GM20000 (cell line): ENCODE measurements around the gene ZNF304.

Experiments
- DNase-seq: peaks from one replicate; pipeline ENCODE4 v3.0.0; 2012; ENCODE audit warnings: low spot score
- TF ChIP-seq, protein P1 (sequence below): IDR thresholded peaks from 2 replicates; pipeline ENCODE4 v1.5.1; 2012; ENCODE audit warnings: mild to moderate bottlenecking, control low read depth; ENCODE audit errors: extremely low read depth, missing control alignments

ZNF304 gene

DNA sequence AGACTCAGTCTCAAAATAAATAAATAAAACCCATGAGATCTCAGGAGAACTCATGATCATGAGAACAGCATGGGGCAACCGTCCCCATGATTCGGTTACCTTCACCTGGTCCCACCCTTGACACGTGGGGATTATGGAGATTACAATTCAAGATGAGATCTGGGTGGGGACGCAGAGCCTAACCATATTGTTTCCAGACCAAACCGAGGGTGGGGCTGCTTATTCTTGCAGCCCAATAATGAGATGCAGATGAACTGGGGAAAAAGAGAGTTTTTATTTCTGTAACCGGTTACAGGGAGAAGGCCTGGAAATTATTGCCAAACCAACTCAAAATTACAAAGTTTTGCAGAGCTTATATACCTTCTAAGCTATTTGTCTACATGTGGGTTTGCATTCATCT is 25.1 kb downstream of the ZNF304 start:
- TF ChIP-seq, protein P1, sequence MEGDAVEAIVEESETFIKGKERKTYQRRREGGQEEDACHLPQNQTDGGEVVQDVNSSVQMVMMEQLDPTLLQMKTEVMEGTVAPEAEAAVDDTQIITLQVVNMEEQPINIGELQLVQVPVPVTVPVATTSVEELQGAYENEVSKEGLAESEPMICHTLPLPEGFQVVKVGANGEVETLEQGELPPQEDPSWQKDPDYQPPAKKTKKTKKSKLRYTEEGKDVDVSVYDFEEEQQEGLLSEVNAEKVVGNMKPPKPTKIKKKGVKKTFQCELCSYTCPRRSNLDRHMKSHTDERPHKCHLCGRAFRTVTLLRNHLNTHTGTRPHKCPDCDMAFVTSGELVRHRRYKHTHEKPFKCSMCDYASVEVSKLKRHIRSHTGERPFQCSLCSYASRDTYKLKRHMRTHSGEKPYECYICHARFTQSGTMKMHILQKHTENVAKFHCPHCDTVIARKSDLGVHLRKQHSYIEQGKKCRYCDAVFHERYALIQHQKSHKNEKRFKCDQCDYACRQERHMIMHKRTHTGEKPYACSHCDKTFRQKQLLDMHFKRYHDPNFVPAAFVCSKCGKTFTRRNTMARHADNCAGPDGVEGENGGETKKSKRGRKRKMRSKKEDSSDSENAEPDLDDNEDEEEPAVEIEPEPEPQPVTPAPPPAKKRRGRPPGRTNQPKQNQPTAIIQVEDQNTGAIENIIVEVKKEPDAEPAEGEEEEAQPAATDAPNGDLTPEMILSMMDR = no peak
- DNase-seq = no peak

DNA sequence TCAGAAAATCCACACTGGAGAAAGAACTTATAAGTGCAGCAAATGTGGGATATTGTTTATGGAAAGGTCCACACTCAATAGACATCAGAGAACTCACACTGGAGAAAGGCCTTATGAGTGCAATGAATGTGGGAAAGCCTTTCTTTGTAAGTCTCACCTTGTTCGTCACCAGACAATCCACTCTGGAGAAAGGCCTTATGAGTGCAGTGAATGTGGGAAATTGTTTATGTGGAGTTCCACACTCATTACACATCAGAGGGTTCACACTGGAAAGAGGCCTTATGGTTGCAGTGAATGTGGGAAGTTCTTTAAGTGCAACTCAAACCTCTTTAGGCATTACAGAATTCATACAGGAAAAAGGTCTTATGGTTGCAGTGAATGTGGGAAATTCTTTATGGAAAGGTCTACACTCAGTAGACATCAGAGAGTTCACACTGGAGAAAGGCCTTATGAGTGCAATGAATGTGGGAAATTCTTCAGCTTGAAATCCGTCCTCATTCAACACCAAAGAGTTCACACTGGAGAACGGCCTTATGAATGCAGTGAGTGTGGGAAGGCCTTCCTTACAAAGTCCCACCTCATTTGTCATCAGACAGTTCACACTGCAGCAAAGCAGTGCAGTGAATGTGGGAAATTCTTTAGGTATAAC is 26.6 kb downstream of the ZNF304 start:
- TF ChIP-seq, protein P1 = no peak
- DNase-seq = no peak

DNA sequence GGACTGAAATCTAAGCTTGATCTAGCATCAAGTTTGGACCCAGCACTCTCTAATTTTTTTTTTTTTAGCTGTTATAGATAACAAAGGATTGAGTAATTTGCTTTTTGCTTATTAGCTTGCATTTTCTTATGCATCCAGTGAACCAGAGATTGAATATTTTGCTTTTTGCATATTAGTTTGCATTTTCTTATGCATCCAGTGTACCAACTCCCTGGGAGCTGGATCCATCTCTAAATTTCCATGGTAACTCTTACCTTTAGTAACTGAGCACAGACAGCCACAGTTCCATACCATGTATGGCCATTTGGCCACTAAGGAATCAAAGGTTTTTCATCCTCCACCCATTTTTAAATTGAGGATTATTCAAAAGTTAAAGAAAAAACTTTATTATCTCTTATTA is 29.9 kb downstream of the ZNF304 start:
- TF ChIP-seq, protein P1 = no peak
- no peak for DNase-seq

DNA sequence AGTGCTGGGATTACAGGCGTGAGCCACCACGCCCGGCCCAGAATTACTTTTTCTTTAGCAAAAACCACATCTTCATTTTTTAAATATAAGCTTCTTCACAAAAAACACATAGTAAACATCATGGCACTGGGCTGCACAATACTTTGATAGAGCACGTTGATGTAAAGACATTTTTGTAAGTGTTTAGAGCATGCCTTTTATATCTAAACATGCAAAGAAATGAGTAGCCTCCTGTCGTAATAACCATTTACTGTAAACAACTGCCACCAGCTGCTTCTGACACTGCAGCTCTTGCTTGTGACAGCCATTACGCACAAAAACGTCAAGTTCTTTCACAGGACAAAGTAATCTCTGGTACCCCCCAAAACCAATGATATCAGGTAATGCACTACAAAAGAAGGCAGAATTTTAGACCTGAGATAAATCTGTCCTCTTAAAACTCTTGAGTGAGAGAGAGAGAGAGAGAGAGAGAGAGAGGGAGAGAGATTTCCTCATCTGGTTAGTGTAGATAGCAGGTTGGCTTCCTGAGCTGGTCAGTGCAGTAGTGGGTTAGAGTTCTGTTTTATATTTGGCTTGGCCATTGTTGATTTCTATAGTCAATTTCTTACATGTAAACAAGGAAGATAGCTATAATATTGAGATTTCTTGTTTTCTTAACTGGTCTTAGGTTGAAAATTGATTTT is 31.9 kb downstream of the ZNF304 start:
- TF ChIP-seq, protein P1 = no peak
- no peak for DNase-seq

DNA sequence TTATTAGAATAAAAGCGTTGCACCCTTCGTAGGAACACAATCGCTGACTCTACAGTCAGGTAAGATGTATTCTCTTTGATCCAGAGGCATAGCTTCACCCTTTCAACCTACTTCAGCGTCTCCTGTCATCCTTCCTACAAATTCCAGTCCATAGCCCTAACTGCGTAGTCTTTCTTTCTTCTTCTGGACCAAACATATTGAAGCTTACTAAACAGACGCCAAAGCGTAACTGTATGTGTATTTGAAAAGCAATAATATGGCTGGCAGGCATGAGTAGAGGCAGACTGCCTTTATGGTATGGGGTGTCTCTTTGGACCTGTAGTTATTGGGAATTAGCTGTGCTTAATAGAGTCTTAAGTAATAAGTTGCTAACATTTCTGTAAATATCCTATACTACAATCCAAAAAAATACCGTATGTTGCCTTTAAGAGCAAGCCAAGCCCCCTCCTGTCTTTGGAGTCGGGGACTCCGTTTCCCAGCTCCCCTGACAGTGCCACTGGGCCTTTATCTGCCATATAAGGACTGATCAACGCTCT is 38.2 kb downstream of the ZNF304 start:
- TF ChIP-seq, protein P1 = no peak

DNA sequence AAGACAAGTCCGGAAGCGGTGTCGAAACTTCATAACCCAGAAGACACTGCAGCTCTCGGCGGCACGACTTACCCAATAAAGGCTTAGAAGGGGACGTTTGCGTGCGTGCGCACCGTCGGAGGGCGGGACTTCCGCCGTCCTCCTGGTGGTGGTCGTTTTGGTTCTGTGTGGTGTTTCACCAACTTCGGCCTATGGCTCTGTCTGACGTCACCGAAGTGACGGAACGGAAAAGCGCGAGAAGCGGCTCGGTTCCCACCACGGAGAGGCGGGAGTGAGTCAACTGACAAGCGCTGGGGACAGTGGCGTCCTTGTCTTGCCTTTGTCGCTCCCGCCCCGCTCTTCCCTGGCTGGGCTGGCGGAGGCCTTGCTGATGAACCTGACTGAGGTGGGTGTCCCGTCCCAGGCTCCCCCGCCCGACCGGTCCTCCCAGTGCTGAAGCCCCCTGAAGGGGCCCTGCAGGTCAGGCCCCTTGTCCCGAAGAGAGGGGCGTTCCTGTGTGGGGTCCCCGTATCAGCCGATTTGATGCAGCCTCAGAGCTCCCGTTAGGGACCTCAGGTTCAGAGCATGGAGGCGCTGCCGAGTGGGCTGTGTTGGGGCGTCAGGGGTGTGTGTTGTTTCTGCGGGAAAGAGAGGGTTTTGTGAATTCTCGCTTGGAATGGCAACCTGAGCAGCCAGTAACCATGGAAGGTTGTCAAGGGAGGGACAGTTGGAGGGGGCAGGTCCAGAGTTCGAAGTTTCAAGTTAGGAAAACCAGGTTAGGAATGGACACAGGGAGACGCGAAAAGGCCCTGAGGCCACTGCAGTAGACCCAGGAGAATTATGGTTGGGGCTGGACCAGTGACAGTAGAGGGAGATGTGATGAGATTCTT is 38.9 kb downstream of the ZNF304 start, which contains the start of gene ZNF548:
ZNF548 (plus strand) TSS at position 125 of the 869 bp plus-strand sequence; CDS start at position 371, 246 bp downstream.
- peak; percentile 87 for DNase-seq
- TF ChIP-seq, protein P1 = no peak

More for the DNA sequence above, 38.2 kb downstream of the ZNF304 start:
- DNase-seq = no peak
